HCT116 (cell line): ENCODE measurements around the gene LRRC47.

Experiments used
- ELF1 ChIP-seq: IDR thresholded peaks from 2 replicates; pipeline ENCODE4 v1.6.1; 2012; ENCODE audit warnings: low read depth, borderline replicate concordance
- EZH2 ChIP-seq: fragments of 200-600 bp; sonication (generic); IDR thresholded peaks from 2 replicates; pipeline ENCODE4 v1.6.1; 2017; ENCODE audit warnings: antibody characterized with exemption, mixed run types
- EZH2phosphoT487 ChIP-seq: fragments of 200-600 bp; IDR thresholded peaks from 2 replicates; pipeline ENCODE4 v1.6.1; 2018; ENCODE audit warnings: antibody characterized with exemption, borderline replicate concordance
- JUND ChIP-seq: IDR thresholded peaks from 2 replicates; pipeline ENCODE4 v1.6.1; 2012
- POLR2A ChIP-seq: IDR thresholded peaks from 2 replicates; pipeline ENCODE4 v1.7.0; 2011; ENCODE audit warnings: borderline replicate concordance; ENCODE audit not compliant: insufficient read depth, insufficient read length; ENCODE audit errors: extremely low read depth
- POLR2AphosphoS5 ChIP-seq: IDR thresholded peaks from 2 replicates; pipeline ENCODE4 v1.6.1; 2011; ENCODE audit warnings: mild to moderate bottlenecking, low read depth, low read length, moderate library complexity
- SIN3A ChIP-seq: IDR thresholded peaks from 2 replicates; pipeline ENCODE4 v1.6.1; 2012; ENCODE audit warnings: low read depth
- SRF ChIP-seq: IDR thresholded peaks from 2 replicates; pipeline ENCODE4 v1.6.1; 2012; ENCODE audit warnings: low read depth
- YY1 ChIP-seq: IDR thresholded peaks from 2 replicates; pipeline ENCODE4 v1.6.1; 2011; ENCODE audit warnings: low read length, low read depth, moderate library complexity, mild to moderate bottlenecking; ENCODE audit not compliant: insufficient replicate concordance; ENCODE audit errors: extremely low read depth
- ZNF274 ChIP-seq: fragments of 200-500 bp; sonication (Bioruptor generic); IDR thresholded peaks from 2 replicates; pipeline ENCODE4 v1.6.1; 2014; ENCODE audit warnings: mild to moderate bottlenecking, low read depth, low read length, inconsistent platforms
- TF ChIP-seq, protein P1 (sequence below), 3 experiments: fragments of 200-600 bp in 1 of 3; sonication (generic) in 1 of 3; IDR thresholded peaks in 2 of 3; conservative IDR thresholded peaks in 1 of 3; 2 replicates each; pipeline ENCODE4 v1.5.1; 2012 to 2017; ENCODE audit warnings: low read depth in 2 of 3, low read length in 2 of 3, antibody characterized with exemption in 1 of 3, borderline replicate concordance in 1 of 3, control low read depth in 1 of 3, mild to moderate bottlenecking in 1 of 3, mixed read lengths in 1 of 3, mixed run types in 1 of 3, moderate library complexity in 1 of 3; ENCODE audit not compliant: insufficient read depth in 1 of 3
- TF ChIP-seq, protein P2 (sequence below): IDR thresholded peaks from 2 replicates; pipeline ENCODE4 v1.6.1; 2012; ENCODE audit warnings: low read depth
- TF ChIP-seq, protein P3 (sequence below): IDR thresholded peaks from 2 replicates; pipeline ENCODE4 v1.6.1; 2012
- TF ChIP-seq, protein P4 (sequence below): IDR thresholded peaks from 2 replicates; pipeline ENCODE4 v1.6.1; 2012

DNA sequence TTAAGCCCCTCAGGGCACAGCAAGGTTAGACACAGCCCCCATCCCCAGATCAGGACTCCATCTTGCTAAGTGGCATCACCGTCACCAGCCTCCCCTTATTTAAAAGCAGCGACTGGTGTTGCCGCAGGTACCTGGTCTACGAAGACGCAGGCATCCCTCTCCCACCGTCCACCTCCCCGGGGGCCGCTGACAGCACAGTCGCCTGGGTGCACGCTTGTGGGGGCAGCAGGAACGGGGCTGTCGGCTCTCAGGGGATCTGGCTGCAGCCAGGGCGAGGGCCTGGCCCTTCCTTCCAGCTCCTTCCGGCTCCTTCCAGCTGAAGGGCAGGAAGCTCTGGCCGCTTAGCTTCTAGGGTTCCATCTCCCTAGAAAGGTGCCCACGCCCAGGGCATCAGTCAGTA lies 61.7 kb downstream of the LRRC47 start:
- TF ChIP-seq EZH2phosphoT487 (no peak), ELF1 (no peak), JUND (no peak), EZH2 (no peak), POLR2A (no peak), ZNF274 (no peak), POLR2AphosphoS5 (no peak), SIN3A (no peak), YY1 (no peak), SRF (no peak)
- TF ChIP-seq, protein P1, sequence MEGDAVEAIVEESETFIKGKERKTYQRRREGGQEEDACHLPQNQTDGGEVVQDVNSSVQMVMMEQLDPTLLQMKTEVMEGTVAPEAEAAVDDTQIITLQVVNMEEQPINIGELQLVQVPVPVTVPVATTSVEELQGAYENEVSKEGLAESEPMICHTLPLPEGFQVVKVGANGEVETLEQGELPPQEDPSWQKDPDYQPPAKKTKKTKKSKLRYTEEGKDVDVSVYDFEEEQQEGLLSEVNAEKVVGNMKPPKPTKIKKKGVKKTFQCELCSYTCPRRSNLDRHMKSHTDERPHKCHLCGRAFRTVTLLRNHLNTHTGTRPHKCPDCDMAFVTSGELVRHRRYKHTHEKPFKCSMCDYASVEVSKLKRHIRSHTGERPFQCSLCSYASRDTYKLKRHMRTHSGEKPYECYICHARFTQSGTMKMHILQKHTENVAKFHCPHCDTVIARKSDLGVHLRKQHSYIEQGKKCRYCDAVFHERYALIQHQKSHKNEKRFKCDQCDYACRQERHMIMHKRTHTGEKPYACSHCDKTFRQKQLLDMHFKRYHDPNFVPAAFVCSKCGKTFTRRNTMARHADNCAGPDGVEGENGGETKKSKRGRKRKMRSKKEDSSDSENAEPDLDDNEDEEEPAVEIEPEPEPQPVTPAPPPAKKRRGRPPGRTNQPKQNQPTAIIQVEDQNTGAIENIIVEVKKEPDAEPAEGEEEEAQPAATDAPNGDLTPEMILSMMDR (IDR thresholded peaks at IDR 0.05 in 2 of 3, conservative IDR thresholded peaks at IDR 0.05 in 1 of 3; ENCODE audit: borderline replicate concordance in 1 of 3, insufficient read depth in 1 of 3, low read depth in 2 of 3, low read length in 2 of 3): no peak
- TF ChIP-seq, protein P2, sequence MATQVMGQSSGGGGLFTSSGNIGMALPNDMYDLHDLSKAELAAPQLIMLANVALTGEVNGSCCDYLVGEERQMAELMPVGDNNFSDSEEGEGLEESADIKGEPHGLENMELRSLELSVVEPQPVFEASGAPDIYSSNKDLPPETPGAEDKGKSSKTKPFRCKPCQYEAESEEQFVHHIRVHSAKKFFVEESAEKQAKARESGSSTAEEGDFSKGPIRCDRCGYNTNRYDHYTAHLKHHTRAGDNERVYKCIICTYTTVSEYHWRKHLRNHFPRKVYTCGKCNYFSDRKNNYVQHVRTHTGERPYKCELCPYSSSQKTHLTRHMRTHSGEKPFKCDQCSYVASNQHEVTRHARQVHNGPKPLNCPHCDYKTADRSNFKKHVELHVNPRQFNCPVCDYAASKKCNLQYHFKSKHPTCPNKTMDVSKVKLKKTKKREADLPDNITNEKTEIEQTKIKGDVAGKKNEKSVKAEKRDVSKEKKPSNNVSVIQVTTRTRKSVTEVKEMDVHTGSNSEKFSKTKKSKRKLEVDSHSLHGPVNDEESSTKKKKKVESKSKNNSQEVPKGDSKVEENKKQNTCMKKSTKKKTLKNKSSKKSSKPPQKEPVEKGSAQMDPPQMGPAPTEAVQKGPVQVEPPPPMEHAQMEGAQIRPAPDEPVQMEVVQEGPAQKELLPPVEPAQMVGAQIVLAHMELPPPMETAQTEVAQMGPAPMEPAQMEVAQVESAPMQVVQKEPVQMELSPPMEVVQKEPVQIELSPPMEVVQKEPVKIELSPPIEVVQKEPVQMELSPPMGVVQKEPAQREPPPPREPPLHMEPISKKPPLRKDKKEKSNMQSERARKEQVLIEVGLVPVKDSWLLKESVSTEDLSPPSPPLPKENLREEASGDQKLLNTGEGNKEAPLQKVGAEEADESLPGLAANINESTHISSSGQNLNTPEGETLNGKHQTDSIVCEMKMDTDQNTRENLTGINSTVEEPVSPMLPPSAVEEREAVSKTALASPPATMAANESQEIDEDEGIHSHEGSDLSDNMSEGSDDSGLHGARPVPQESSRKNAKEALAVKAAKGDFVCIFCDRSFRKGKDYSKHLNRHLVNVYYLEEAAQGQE: no peak
- TF ChIP-seq, protein P3, sequence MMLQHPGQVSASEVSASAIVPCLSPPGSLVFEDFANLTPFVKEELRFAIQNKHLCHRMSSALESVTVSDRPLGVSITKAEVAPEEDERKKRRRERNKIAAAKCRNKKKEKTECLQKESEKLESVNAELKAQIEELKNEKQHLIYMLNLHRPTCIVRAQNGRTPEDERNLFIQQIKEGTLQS: no peak
- TF ChIP-seq, protein P4, sequence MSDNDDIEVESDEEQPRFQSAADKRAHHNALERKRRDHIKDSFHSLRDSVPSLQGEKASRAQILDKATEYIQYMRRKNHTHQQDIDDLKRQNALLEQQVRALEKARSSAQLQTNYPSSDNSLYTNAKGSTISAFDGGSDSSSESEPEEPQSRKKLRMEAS: no peak
